WTC11 (cell line): ENCODE data around the gene GZF1. TPM values are rescaled to one million over a fixed set of nuclear protein-coding genes. Genes with fewer than 3 reads are reported as not detected.

ENCODE experiments used
- ATAC-seq: fragments of 200-7000 bp; cut with Tn5 transposase; 2 replicates; pipeline ENCODE4 v1.10.0; 2021; ENCODE audit warnings: mild to moderate bottlenecking, moderate library complexity
- CTCF ChIA-PET: fragments of 300-600 bp; sonication (Branson Sonifier 250); formaldehyde crosslinking; loops from one replicate; lab custom pipeline; 2021; ENCODE audit warnings: antibody characterized with exemption; lab: Charles Lee
- POLR2A ChIA-PET: fragments of 350-600 bp; sonication (Branson Sonifier 250); formaldehyde crosslinking; loops from one replicate; lab custom pipeline; 2021; ENCODE audit warnings: antibody characterized with exemption; lab: Charles Lee
- DNase-seq: peaks from one replicate; pipeline ENCODE4 v3.0.0; 2021; ENCODE audit warnings: low spot score
- H3K27ac Mint-ChIP-seq: 2 replicates; pipeline ENCODE4 v1.8.0; 2021; ENCODE audit warnings: mixed read lengths
- H3K27me3 Mint-ChIP-seq: 2 replicates; pipeline ENCODE4 v1.8.0; 2021; ENCODE audit warnings: low read depth, mild to moderate bottlenecking, moderate library complexity, mixed read lengths
- H3K36me3 Mint-ChIP-seq: 2 replicates; pipeline ENCODE4 v1.8.0; 2021; ENCODE audit warnings: mixed read lengths
- H3K4me1 Mint-ChIP-seq: 2 replicates; pipeline ENCODE4 v1.8.0; 2022; ENCODE audit warnings: mixed read lengths
- H3K4me3 Mint-ChIP-seq: 2 replicates; pipeline ENCODE4 v1.8.0; 2021; ENCODE audit warnings: mild to moderate bottlenecking, moderate library complexity, mixed read lengths
- H3K9me3 Mint-ChIP-seq: 2 replicates; pipeline ENCODE4 v1.8.0; 2021; ENCODE audit warnings: mixed read lengths
- CREM ChIP-seq: sonication (generic); formaldehyde crosslinking; IDR thresholded peaks from 2 replicates; pipeline ENCODE4 v1.8.1; 2022; ENCODE audit warnings: mild to moderate bottlenecking, missing genetic modification reagents, moderate library complexity
- FOXP1 ChIP-seq: sonication (generic); formaldehyde crosslinking; IDR thresholded peaks from 2 replicates; pipeline ENCODE4 v1.8.0; 2022; ENCODE audit warnings: missing genetic modification reagents, mild to moderate bottlenecking, moderate library complexity, borderline replicate concordance
- GTF2I ChIP-seq: fragments of 250-450 bp; sonication (Bioruptor Pico); conservative IDR thresholded peaks from 2 replicates; pipeline ENCODE4 v1.4.0; 2021; ENCODE audit warnings: mild to moderate bottlenecking
- JUN ChIP-seq: sonication (generic); formaldehyde crosslinking; IDR thresholded peaks from 2 replicates; pipeline ENCODE4 v1.8.0; 2023; ENCODE audit warnings: mild to moderate bottlenecking, missing genetic modification reagents
- MXD4 ChIP-seq: fragments of 250-450 bp; sonication (Bioruptor Pico); IDR thresholded peaks from 2 replicates; pipeline ENCODE4 v1.8.0; 2021; ENCODE audit warnings: mild to moderate bottlenecking, moderate library complexity, borderline replicate concordance
- NFE2L1 ChIP-seq: sonication (generic); formaldehyde crosslinking; IDR thresholded peaks from 2 replicates; pipeline ENCODE4 v1.8.1; 2023; ENCODE audit warnings: missing genetic modification reagents
- NFYB ChIP-seq: sonication (generic); formaldehyde crosslinking; conservative IDR thresholded peaks from 2 replicates; pipeline ENCODE4 v1.8.0; 2022; ENCODE audit warnings: low read depth, missing genetic modification reagents
- NR1H2 ChIP-seq: sonication (generic); formaldehyde crosslinking; IDR thresholded peaks from 2 replicates; pipeline ENCODE4 v1.9.0; 2021; ENCODE audit warnings: mild to moderate bottlenecking, moderate library complexity, missing genetic modification reagents
- OVOL2 ChIP-seq: fragments of 250-450 bp; sonication (Bioruptor Pico); IDR thresholded peaks from 2 replicates; pipeline ENCODE4 v1.9.0; 2021; ENCODE audit warnings: mild to moderate bottlenecking, borderline replicate concordance
- RELA ChIP-seq: sonication (generic); formaldehyde crosslinking; IDR thresholded peaks from 2 replicates; pipeline ENCODE4 v1.8.1; 2022; ENCODE audit warnings: missing genetic modification reagents, mild to moderate bottlenecking, borderline replicate concordance
- TEAD1 ChIP-seq: sonication (generic); formaldehyde crosslinking; IDR thresholded peaks from 2 replicates; pipeline ENCODE4 v1.8.0; 2022; ENCODE audit warnings: mild to moderate bottlenecking, missing genetic modification reagents
- ZBTB21 ChIP-seq: sonication (generic); formaldehyde crosslinking; IDR thresholded peaks from 2 replicates; pipeline ENCODE4 v1.8.1; 2023; ENCODE audit warnings: mild to moderate bottlenecking, missing genetic modification reagents, borderline replicate concordance
- ZNF138 ChIP-seq: sonication (generic); formaldehyde crosslinking; conservative IDR thresholded peaks from 2 replicates; pipeline ENCODE4 v1.8.1; 2022; ENCODE audit warnings: mild to moderate bottlenecking, moderate library complexity, missing genetic modification reagents
- ZNF416 ChIP-seq: fragments of 250-450 bp; sonication (Bioruptor Pico); IDR thresholded peaks from 2 replicates; pipeline ENCODE4 v1.9.0; 2021; ENCODE audit warnings: mild to moderate bottlenecking, inconsistent platforms
- ZNF423 ChIP-seq: fragments of 250-450 bp; sonication (Bioruptor Pico); IDR thresholded peaks from 2 replicates; pipeline ENCODE4 v2.1.2; 2022; ENCODE audit warnings: mild to moderate bottlenecking, moderate library complexity
- total RNA-seq: library from RNA; stranded (reverse); gene quantifications from 3 replicates; pipeline ENCODE4 v1.2.3, GENCODE V29; 2021
- TF ChIP-seq, protein P1 (sequence below): sonication (generic); formaldehyde crosslinking; IDR thresholded peaks from 2 replicates; pipeline ENCODE4 v1.8.1; 2023; ENCODE audit warnings: mild to moderate bottlenecking, missing genetic modification reagents, borderline replicate concordance
- TF ChIP-seq, protein P2 (sequence below): sonication (generic); formaldehyde crosslinking; IDR thresholded peaks from 2 replicates; pipeline ENCODE4 v1.8.1; 2023; ENCODE audit warnings: mild to moderate bottlenecking, missing genetic modification reagents
- TF ChIP-seq, protein P3 (sequence below): sonication (generic); formaldehyde crosslinking; IDR thresholded peaks from 2 replicates; pipeline ENCODE4 v1.8.1; 2023; ENCODE audit warnings: mild to moderate bottlenecking, missing genetic modification reagents
- TF ChIP-seq, protein P4 (sequence below): sonication (generic); formaldehyde crosslinking; IDR thresholded peaks from 2 replicates; pipeline ENCODE4 v1.8.1; 2023; ENCODE audit warnings: mild to moderate bottlenecking, moderate library complexity, missing genetic modification reagents
- TF ChIP-seq, protein P5 (sequence below): sonication (generic); formaldehyde crosslinking; conservative IDR thresholded peaks from 2 replicates; pipeline ENCODE4 v1.8.1; 2022; ENCODE audit warnings: mild to moderate bottlenecking, missing genetic modification reagents

GZF1 gene
- total RNA-seq, 1 experiment from 2014 or later: 9.5 TPM

DNA sequence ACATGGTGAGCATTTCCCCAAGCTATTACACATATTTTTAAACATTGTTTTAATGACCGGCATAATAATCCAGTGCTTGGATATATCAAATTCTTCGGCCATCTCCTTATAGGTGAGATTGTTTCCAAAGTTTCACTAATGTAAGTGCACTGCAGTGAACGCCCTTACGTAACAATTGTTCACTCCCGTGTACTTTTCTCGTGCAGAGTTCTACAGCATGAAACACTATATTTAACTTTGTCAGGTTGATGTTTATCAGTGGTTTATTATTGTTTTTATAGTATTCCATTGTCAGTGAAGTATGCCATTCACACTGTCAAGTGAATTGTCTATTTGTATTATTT is 3.4 kb upstream of the GZF1 start:
- POLR2A ChIA-PET: interaction anchor here (1.0 to 2.2 kb wide), 2 partner anchors 9 to 63 kb away, joined by 4 to 16 read pairs; partner anchors contain the start of gene NAPB
- peaks cover 32% of the 10 kb centered on the region for H3K4me1 Mint-ChIP-seq

DNA sequence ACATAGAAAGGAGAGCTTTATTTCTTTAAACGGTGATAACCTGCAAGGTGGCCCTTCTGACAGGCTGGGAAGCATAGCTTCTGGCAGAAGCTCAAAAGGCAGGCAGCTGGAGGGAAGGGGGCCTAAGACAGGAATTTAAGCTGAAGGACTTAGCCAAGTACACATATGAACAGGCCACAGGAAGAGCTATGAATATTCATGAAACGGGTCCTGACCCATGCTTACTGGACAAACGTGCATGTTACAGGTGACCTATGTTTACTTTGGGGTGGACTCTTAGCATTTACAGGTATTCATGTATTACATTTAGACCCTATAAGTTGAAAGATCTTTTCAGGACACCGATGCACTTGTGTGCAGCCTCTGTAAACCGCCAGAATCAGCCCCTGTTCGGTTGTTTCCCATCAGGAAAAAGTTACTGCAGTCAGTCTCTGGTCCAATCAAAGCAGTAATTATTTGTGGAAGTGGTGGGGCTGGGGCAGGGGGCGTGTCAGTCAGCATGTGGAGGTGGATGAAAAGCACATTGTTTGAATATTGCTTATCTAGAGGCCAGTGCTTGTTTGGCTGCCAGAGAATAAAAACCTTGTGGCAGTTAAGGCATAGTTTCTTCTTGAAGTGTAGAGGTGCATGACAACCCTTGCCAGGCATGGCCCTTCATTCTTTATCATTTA is 2.9 kb upstream of the GZF1 start:
- ChIA-PET CTCF (interaction anchor here (1.2 to 1.8 kb wide), 3 partner anchors 9 to 309 kb away, joined by 3 to 23 read pairs (median 3); partner anchors contain the start of gene NXT1), POLR2A (no interaction called here)
- no peaks in the 10 kb centered on the region for H3K27me3 Mint-ChIP-seq
- H3K4me1 Mint-ChIP-seq: peaks cover 33% of the 10 kb centered on the region
- peaks cover 10% of the 10 kb centered on the region for H3K36me3 Mint-ChIP-seq
- no peak for DNase-seq
- H3K4me3 Mint-ChIP-seq: peak overlapping the region; percentile 68
- no peak for ATAC-seq
- no peaks in the 10 kb centered on the region for H3K9me3 Mint-ChIP-seq
- peak overlapping the region; percentile 96 for H3K27ac Mint-ChIP-seq
- TF ChIP-seq ZBTB21 (CRISPR knock-in tag) (no peak), NFE2L1 (no peak), OVOL2 (CRISPR knock-in tag) (no peak), MXD4 (no peak)
- TF ChIP-seq, protein P1, sequence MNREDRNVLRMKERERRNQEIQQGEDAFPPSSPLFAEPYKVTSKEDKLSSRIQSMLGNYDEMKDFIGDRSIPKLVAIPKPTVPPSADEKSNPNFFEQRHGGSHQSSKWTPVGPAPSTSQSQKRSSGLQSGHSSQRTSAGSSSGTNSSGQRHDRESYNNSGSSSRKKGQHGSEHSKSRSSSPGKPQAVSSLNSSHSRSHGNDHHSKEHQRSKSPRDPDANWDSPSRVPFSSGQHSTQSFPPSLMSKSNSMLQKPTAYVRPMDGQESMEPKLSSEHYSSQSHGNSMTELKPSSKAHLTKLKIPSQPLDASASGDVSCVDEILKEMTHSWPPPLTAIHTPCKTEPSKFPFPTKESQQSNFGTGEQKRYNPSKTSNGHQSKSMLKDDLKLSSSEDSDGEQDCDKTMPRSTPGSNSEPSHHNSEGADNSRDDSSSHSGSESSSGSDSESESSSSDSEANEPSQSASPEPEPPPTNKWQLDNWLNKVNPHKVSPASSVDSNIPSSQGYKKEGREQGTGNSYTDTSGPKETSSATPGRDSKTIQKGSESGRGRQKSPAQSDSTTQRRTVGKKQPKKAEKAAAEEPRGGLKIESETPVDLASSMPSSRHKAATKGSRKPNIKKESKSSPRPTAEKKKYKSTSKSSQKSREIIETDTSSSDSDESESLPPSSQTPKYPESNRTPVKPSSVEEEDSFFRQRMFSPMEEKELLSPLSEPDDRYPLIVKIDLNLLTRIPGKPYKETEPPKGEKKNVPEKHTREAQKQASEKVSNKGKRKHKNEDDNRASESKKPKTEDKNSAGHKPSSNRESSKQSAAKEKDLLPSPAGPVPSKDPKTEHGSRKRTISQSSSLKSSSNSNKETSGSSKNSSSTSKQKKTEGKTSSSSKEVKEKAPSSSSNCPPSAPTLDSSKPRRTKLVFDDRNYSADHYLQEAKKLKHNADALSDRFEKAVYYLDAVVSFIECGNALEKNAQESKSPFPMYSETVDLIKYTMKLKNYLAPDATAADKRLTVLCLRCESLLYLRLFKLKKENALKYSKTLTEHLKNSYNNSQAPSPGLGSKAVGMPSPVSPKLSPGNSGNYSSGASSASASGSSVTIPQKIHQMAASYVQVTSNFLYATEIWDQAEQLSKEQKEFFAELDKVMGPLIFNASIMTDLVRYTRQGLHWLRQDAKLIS (CRISPR knock-in tag): no peak
- TF ChIP-seq, protein P2, sequence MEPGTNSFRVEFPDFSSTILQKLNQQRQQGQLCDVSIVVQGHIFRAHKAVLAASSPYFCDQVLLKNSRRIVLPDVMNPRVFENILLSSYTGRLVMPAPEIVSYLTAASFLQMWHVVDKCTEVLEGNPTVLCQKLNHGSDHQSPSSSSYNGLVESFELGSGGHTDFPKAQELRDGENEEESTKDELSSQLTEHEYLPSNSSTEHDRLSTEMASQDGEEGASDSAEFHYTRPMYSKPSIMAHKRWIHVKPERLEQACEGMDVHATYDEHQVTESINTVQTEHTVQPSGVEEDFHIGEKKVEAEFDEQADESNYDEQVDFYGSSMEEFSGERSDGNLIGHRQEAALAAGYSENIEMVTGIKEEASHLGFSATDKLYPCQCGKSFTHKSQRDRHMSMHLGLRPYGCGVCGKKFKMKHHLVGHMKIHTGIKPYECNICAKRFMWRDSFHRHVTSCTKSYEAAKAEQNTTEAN (CRISPR knock-in tag): no peak
- TF ChIP-seq, protein P3, sequence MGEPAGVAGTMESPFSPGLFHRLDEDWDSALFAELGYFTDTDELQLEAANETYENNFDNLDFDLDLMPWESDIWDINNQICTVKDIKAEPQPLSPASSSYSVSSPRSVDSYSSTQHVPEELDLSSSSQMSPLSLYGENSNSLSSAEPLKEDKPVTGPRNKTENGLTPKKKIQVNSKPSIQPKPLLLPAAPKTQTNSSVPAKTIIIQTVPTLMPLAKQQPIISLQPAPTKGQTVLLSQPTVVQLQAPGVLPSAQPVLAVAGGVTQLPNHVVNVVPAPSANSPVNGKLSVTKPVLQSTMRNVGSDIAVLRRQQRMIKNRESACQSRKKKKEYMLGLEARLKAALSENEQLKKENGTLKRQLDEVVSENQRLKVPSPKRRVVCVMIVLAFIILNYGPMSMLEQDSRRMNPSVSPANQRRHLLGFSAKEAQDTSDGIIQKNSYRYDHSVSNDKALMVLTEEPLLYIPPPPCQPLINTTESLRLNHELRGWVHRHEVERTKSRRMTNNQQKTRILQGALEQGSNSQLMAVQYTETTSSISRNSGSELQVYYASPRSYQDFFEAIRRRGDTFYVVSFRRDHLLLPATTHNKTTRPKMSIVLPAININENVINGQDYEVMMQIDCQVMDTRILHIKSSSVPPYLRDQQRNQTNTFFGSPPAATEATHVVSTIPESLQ (CRISPR knock-in tag): no peak

More for the DNA sequence above, 3.4 kb upstream of the GZF1 start:
- Mint-ChIP-seq H3K27ac (peak overlapping the region; percentile 96), H3K36me3 (peaks cover 12% of the 10 kb centered on the region), H3K9me3 (no peaks in the 10 kb centered on the region), H3K27me3 (no peaks in the 10 kb centered on the region), H3K4me3 (peak overlapping the region; percentile 68)
- no peak for ATAC-seq
- DNase-seq: no peak
- TF ChIP-seq, protein P3 (CRISPR knock-in tag): no peak
- no peak for TF ChIP-seq ZNF138 (CRISPR knock-in tag)
- no peak for TF ChIP-seq TEAD1 (CRISPR knock-in tag)
- no peak for TF ChIP-seq GTF2I
- TF ChIP-seq, protein P1 (CRISPR knock-in tag): no peak
- TF ChIP-seq RELA (CRISPR knock-in tag): no peak
- TF ChIP-seq JUN: no peak
- no peak for TF ChIP-seq NFYB
- TF ChIP-seq ZNF416 (CRISPR knock-in tag): no peak
- TF ChIP-seq FOXP1 (CRISPR knock-in tag): no peak
- no peak for TF ChIP-seq ZNF423 (CRISPR knock-in tag)
- TF ChIP-seq CREM: no peak
- TF ChIP-seq, protein P4, sequence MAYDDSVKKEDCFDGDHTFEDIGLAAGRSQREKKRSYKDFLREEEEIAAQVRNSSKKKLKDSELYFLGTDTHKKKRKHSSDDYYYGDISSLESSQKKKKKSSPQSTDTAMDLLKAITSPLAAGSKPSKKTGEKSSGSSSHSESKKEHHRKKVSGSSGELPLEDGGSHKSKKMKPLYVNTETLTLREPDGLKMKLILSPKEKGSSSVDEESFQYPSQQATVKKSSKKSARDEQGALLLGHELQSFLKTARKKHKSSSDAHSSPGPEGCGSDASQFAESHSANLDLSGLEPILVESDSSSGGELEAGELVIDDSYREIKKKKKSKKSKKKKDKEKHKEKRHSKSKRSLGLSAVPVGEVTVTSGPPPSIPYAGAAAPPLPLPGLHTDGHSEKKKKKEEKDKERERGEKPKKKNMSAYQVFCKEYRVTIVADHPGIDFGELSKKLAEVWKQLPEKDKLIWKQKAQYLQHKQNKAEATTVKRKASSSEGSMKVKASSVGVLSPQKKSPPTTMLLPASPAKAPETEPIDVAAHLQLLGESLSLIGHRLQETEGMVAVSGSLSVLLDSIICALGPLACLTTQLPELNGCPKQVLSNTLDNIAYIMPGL (CRISPR knock-in tag): no peak
- no peak for TF ChIP-seq NR1H2 (CRISPR knock-in tag)
- TF ChIP-seq, protein P5, sequence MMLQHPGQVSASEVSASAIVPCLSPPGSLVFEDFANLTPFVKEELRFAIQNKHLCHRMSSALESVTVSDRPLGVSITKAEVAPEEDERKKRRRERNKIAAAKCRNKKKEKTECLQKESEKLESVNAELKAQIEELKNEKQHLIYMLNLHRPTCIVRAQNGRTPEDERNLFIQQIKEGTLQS: no peak
- CTCF ChIA-PET: interaction anchor here (1.0 to 1.8 kb wide), 7 partner anchors 9 to 507 kb away, joined by 3 to 23 read pairs (median 6); partner anchors contain the start of gene NXT1
